Prostate gland (tissue), 2 donors: Measurements from ENCODE around the gene DMBT1.

Experiments used
- POLR2A ChIP-seq: fragments of 450-650 bp; IDR thresholded peaks from one replicate; pipeline ENCODE4 v1.6.1; 2016; ENCODE audit warnings: antibody characterized with exemption, mild to moderate bottlenecking
- TF ChIP-seq, protein P1 (sequence below), 4 experiments: fragments of 200-600 bp in 2 of 4; fragments of 450-650 bp in 2 of 4; sonication (generic) in 2 of 4; IDR thresholded peaks; 1 replicate in 3 of 4; 2 replicates in 1 of 4; pipeline ENCODE4 v1.5.1; 2016 to 2019; ENCODE audit warnings: antibody characterized with exemption in 4 of 4, mild to moderate bottlenecking in 2 of 4, moderate library complexity in 2 of 4

DNA sequence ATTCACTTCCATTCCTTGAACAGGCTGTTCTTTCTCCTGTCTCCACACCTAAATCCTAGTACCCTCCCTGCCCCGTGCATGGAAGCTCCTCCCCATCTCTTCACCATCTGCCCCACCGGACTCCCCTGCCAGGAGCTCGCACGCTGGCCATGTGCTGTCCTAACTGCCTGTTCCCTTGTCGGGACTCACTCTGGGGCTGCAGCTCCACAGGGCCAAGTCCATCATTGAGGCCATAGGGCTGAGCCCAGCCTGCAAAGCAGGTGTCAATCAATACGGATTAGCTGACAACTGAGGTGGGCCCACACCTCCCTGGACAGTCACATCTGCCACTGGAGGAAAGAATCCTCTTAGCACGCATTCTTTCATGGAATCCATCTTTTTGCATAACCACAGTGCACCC lies 41.4 kb upstream of the DMBT1 start:
- TF ChIP-seq POLR2A = no peak
- TF ChIP-seq, protein P1, sequence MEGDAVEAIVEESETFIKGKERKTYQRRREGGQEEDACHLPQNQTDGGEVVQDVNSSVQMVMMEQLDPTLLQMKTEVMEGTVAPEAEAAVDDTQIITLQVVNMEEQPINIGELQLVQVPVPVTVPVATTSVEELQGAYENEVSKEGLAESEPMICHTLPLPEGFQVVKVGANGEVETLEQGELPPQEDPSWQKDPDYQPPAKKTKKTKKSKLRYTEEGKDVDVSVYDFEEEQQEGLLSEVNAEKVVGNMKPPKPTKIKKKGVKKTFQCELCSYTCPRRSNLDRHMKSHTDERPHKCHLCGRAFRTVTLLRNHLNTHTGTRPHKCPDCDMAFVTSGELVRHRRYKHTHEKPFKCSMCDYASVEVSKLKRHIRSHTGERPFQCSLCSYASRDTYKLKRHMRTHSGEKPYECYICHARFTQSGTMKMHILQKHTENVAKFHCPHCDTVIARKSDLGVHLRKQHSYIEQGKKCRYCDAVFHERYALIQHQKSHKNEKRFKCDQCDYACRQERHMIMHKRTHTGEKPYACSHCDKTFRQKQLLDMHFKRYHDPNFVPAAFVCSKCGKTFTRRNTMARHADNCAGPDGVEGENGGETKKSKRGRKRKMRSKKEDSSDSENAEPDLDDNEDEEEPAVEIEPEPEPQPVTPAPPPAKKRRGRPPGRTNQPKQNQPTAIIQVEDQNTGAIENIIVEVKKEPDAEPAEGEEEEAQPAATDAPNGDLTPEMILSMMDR (IDR thresholded peaks at IDR 0.05) = no peak
